ENCODE measurements around the gene MELTF.

MELTF gene

GRCh38 chr3:197007296-197007940 lies 22.2 kb downstream of the MELTF start:
- peaks cover 18% of the 10 kb centered on the region for H3K27me3 ChIP-seq (ENCODE audit: control insufficient read depth, insufficient read depth, low read length)

GRCh38 chr3:197006860-197007259 lies 22.8 kb downstream of the MELTF start:
- Histone ChIP-seq H3K4me3 (ENCODE audit: low read depth, low read length) (no peak overlapping the region), H3K4me1 (ENCODE audit: control insufficient read depth, insufficient read depth, low read length) (peaks cover 12% of the 10 kb centered on the region), H3K27ac (ENCODE audit: low read depth, low read length) (no peak overlapping the region), H3K36me3 (ENCODE audit: control insufficient read depth, insufficient read depth, low read length) (no peaks in the 10 kb centered on the region), H3K27me3 (ENCODE audit: control insufficient read depth, insufficient read depth, low read length) (peaks cover 18% of the 10 kb centered on the region), H3K9ac (ENCODE audit: low read length) (no peak overlapping the region), H3K9me3 (ENCODE audit: control insufficient read depth, insufficient read depth, low read depth, low read length) (no peaks in the 10 kb centered on the region)

More at GRCh38 chr3:197007296-197007940, 22.2 kb downstream of the MELTF start:
- Histone ChIP-seq H3K4me1 (ENCODE audit: control insufficient read depth, insufficient read depth, low read length) (peaks cover 12% of the 10 kb centered on the region), H3K36me3 (ENCODE audit: control insufficient read depth, insufficient read depth, low read length) (no peaks in the 10 kb centered on the region), H3K9ac (ENCODE audit: low read length) (no peak overlapping the region), H3K9me3 (ENCODE audit: control insufficient read depth, insufficient read depth, low read depth, low read length) (no peaks in the 10 kb centered on the region), H3K4me3 (ENCODE audit: low read depth, low read length) (no peak overlapping the region), H3K27ac (ENCODE audit: low read depth, low read length) (no peak overlapping the region)

- H3K4me3 ChIP-seq (ENCODE audit: low read depth, low read length): no peak overlapping the region
- no peaks in the 10 kb centered on the region for H3K9me3 ChIP-seq (ENCODE audit: control insufficient read depth, insufficient read depth, low read depth, low read length)
- H3K9ac ChIP-seq (ENCODE audit: low read length): no peak overlapping the region
- H3K4me1 ChIP-seq (ENCODE audit: control insufficient read depth, insufficient read depth, low read length): peaks cover 12% of the 10 kb centered on the region
- no peaks in the 10 kb centered on the region for H3K36me3 ChIP-seq (ENCODE audit: control insufficient read depth, insufficient read depth, low read length)
- H3K27me3 ChIP-seq (ENCODE audit: control insufficient read depth, insufficient read depth, low read length): peaks cover 18% of the 10 kb centered on the region
- no peak overlapping the region for H3K27ac ChIP-seq (ENCODE audit: low read depth, low read length)
Measured at GRCh38 chr3:197006446-197006845, 23.2 kb downstream of the MELTF start.

GRCh38 chr3:197003461-197004385 lies 25.9 kb downstream of the MELTF start:
- H3K9ac ChIP-seq (ENCODE audit: low read length): peak overlapping the region; percentile 61
- peak overlapping the region; percentile 44 for H3K4me3 ChIP-seq (ENCODE audit: low read depth, low read length)
- H3K27me3 ChIP-seq (ENCODE audit: control insufficient read depth, insufficient read depth, low read length): peaks cover 18% of the 10 kb centered on the region
- no peak overlapping the region for H3K27ac ChIP-seq (ENCODE audit: low read depth, low read length)
- peaks cover 12% of the 10 kb centered on the region for H3K4me1 ChIP-seq (ENCODE audit: control insufficient read depth, insufficient read depth, low read length)
- H3K9me3 ChIP-seq (ENCODE audit: control insufficient read depth, insufficient read depth, low read depth, low read length): no peaks in the 10 kb centered on the region
- no peaks in the 10 kb centered on the region for H3K36me3 ChIP-seq (ENCODE audit: control insufficient read depth, insufficient read depth, low read length)

GRCh38 chr3:197002701-197003454 lies 26.7 kb downstream of the MELTF start:
- Histone ChIP-seq H3K36me3 (ENCODE audit: control insufficient read depth, insufficient read depth, low read length) (no peaks in the 10 kb centered on the region), H3K4me1 (ENCODE audit: control insufficient read depth, insufficient read depth, low read length) (peaks cover 7% of the 10 kb centered on the region), H3K4me3 (ENCODE audit: low read depth, low read length) (peak overlapping the region; percentile 50), H3K9me3 (ENCODE audit: control insufficient read depth, insufficient read depth, low read depth, low read length) (no peaks in the 10 kb centered on the region), H3K27ac (ENCODE audit: low read depth, low read length) (no peak overlapping the region), H3K9ac (ENCODE audit: low read length) (no peak overlapping the region), H3K27me3 (ENCODE audit: control insufficient read depth, insufficient read depth, low read length) (peaks cover 18% of the 10 kb centered on the region)

- peaks cover 18% of the 10 kb centered on the region for H3K27me3 ChIP-seq (ENCODE audit: control insufficient read depth, insufficient read depth, low read length)
- no peaks in the 10 kb centered on the region for H3K36me3 ChIP-seq (ENCODE audit: control insufficient read depth, insufficient read depth, low read length)
- H3K27ac ChIP-seq (ENCODE audit: low read depth, low read length): no peak overlapping the region
- H3K9ac ChIP-seq (ENCODE audit: low read length): no peak overlapping the region
- no peaks in the 10 kb centered on the region for H3K9me3 ChIP-seq (ENCODE audit: control insufficient read depth, insufficient read depth, low read depth, low read length)
- peak overlapping the region; percentile 50 for H3K4me3 ChIP-seq (ENCODE audit: low read depth, low read length)
- H3K4me1 ChIP-seq (ENCODE audit: control insufficient read depth, insufficient read depth, low read length): peaks cover 5% of the 10 kb centered on the region; the same call in 1 of the 2 replicates
Measured at GRCh38 chr3:197001972-197002700, 27.5 kb downstream of the MELTF start.

GRCh38 chr3:197001106-197001971 lies 28.3 kb downstream of the MELTF start:
- no peaks in the 10 kb centered on the region for H3K9me3 ChIP-seq (ENCODE audit: control insufficient read depth, insufficient read depth, low read depth, low read length)

GRCh38 chr3:197000211-197000610 lies 29.4 kb downstream of the MELTF start:
- Histone ChIP-seq H3K36me3 (ENCODE audit: control insufficient read depth, insufficient read depth, low read length) (no peaks in the 10 kb centered on the region), H3K4me3 (ENCODE audit: low read depth, low read length) (no peak overlapping the region), H3K4me1 (ENCODE audit: control insufficient read depth, insufficient read depth, low read length) (peaks cover 5% of the 10 kb centered on the region), H3K9ac (ENCODE audit: low read length) (no peak overlapping the region), H3K9me3 (ENCODE audit: control insufficient read depth, insufficient read depth, low read depth, low read length) (no peaks in the 10 kb centered on the region), H3K27me3 (ENCODE audit: control insufficient read depth, insufficient read depth, low read length) (peaks cover 18% of the 10 kb centered on the region), H3K27ac (ENCODE audit: low read depth, low read length) (no peak overlapping the region)

More at GRCh38 chr3:197001106-197001971, 28.3 kb downstream of the MELTF start:
- H3K4me3 ChIP-seq (ENCODE audit: low read depth, low read length): no peak overlapping the region
- no peak overlapping the region for H3K27ac ChIP-seq (ENCODE audit: low read depth, low read length)
- H3K4me1 ChIP-seq (ENCODE audit: control insufficient read depth, insufficient read depth, low read length): peaks cover 5% of the 10 kb centered on the region; the same call in 1 of the 2 replicates
- H3K27me3 ChIP-seq (ENCODE audit: control insufficient read depth, insufficient read depth, low read length): peaks cover 18% of the 10 kb centered on the region
- H3K36me3 ChIP-seq (ENCODE audit: control insufficient read depth, insufficient read depth, low read length): no peaks in the 10 kb centered on the region
- H3K9ac ChIP-seq (ENCODE audit: low read length): no peak overlapping the region

- H3K9me3 ChIP-seq (ENCODE audit: control insufficient read depth, insufficient read depth, low read depth, low read length): no peaks in the 10 kb centered on the region
- peaks cover 7% of the 10 kb centered on the region for H3K27me3 ChIP-seq (ENCODE audit: control insufficient read depth, insufficient read depth, low read length)
- H3K36me3 ChIP-seq (ENCODE audit: control insufficient read depth, insufficient read depth, low read length): no peaks in the 10 kb centered on the region
- H3K9ac ChIP-seq (ENCODE audit: low read length): no peak overlapping the region
- no peak overlapping the region for H3K4me3 ChIP-seq (ENCODE audit: low read depth, low read length)
- H3K27ac ChIP-seq (ENCODE audit: low read depth, low read length): no peak overlapping the region
- peaks cover 5% of the 10 kb centered on the region for H3K4me1 ChIP-seq (ENCODE audit: control insufficient read depth, insufficient read depth, low read length)
Measured at GRCh38 chr3:196998966-196999760, 30.5 kb downstream of the MELTF start.

Data from HUES6 (cell line).